ENCODE results near the gene SST.
"Not testable (repeated sequence)": the region's sequence is repeated elsewhere in the genome, so short reads cannot be mapped to it uniquely, and the experiment has no call there.

The SST gene

DNA sequence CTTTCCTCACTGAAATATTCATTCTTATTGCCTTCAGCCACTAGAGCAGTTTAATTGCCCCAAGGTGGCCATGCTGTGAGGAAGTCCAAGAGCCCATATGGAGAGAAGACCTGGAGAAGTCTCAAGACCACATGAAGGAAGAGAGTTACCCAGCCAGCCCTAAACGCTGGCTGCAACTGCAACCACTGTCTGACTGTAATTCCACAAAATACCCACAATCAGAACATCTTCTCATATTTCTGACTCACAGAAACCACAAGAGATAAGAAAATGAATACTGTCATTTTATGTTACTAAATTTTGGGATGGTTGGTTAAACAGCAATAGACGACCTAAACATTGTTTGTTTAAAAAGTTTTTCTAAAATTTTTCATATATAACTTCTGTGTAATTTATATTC, 14.7 kb upstream of the SST start:
- Histone ChIP-seq H3K4me3 (ENCODE audit: extremely low read depth, insufficient read depth, low read length, poor library complexity, severe bottlenecking) (no peak overlapping the region), H3K27ac (ENCODE audit: low read depth, low read length, severe bottlenecking) (no peak overlapping the region), H3K4me1 (ENCODE audit: control insufficient read depth, insufficient read depth, low read length, poor library complexity, severe bottlenecking) (no peaks in the 10 kb centered on the region), H3K9me3 (ENCODE audit: control insufficient read depth, low read length) (peaks cover 18% of the 10 kb centered on the region), H3K36me3 (ENCODE audit: control insufficient read depth, insufficient read depth, low read length) (no peaks in the 10 kb centered on the region)
- no CpG with 5 or more reads among the region's 2 CpGs for WGBS, 2 experiments (ENCODE audit: insufficient coverage in 2 of 2)

DNA sequence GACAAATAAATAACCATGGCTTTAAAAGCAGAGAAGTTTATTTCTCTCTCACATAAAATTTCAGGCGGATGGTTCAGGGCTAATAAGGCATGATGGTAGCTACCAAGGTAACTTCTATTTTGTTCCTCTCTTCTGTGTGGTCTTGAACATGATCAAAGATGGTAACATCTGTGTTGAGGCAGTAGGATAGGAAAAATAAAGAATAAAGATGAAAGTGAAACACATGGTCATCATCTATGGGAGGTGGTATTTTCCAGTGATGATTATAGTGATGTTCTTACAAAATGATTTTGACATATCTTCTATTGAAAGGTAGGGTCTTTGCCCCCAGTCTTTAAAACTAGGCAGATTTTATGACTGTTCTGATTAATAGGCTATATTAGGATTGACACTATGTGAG, 14.2 kb upstream of the SST start:
- H3K9me3 ChIP-seq (ENCODE audit: control insufficient read depth, low read length), result peaks cover 18% of the 10 kb centered on the region
- peaks cover under 1% of the 10 kb centered on the region for H3K4me1 ChIP-seq (ENCODE audit: control insufficient read depth, insufficient read depth, low read length, poor library complexity, severe bottlenecking)
- H3K27ac ChIP-seq (ENCODE audit: low read depth, low read length, severe bottlenecking), result no peak overlapping the region
- no peak overlapping the region for H3K4me3 ChIP-seq (ENCODE audit: extremely low read depth, insufficient read depth, low read length, poor library complexity, severe bottlenecking)
- H3K36me3 ChIP-seq (ENCODE audit: control insufficient read depth, insufficient read depth, low read length), result no peaks in the 10 kb centered on the region
- WGBS, 2 experiments (ENCODE audit: insufficient coverage in 2 of 2), result 100% methylated on average over 1 of the region's 1 CpG

DNA sequence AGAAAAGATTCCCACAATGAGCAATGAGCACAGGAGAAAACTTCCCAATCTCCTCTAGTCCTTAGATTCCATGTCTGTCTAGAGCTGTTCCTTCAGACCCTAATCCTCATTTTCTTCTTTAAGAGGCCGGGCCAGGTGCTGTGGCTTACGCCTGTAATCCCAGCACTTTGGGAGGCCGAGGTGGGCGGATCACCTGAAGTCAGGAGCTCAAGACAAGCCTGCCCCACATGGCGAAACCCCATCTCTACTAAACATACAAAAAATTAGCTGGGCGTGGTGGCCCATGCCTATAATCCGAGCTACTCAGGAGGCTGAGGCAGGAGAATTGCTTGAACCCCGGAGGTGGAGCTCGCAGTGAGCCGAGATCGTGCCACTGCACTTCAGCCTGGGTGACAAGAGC, 11.6 kb upstream of the SST start:
- H3K4me3 ChIP-seq (ENCODE audit: extremely low read depth, insufficient read depth, low read length, poor library complexity, severe bottlenecking); H3K27ac ChIP-seq (ENCODE audit: low read depth, low read length, severe bottlenecking); H3K4me1 ChIP-seq (ENCODE audit: control insufficient read depth, insufficient read depth, low read length, poor library complexity, severe bottlenecking); H3K36me3 ChIP-seq (ENCODE audit: control insufficient read depth, insufficient read depth, low read length): not testable (repeated sequence)
- peaks cover 12% of the 10 kb centered on the region for H3K9me3 ChIP-seq (ENCODE audit: control insufficient read depth, low read length)
- 89 to 91% methylated on average over 6 to 11 of the region's 11 CpGs for WGBS, 2 experiments (ENCODE audit: insufficient coverage in 2 of 2)

DNA sequence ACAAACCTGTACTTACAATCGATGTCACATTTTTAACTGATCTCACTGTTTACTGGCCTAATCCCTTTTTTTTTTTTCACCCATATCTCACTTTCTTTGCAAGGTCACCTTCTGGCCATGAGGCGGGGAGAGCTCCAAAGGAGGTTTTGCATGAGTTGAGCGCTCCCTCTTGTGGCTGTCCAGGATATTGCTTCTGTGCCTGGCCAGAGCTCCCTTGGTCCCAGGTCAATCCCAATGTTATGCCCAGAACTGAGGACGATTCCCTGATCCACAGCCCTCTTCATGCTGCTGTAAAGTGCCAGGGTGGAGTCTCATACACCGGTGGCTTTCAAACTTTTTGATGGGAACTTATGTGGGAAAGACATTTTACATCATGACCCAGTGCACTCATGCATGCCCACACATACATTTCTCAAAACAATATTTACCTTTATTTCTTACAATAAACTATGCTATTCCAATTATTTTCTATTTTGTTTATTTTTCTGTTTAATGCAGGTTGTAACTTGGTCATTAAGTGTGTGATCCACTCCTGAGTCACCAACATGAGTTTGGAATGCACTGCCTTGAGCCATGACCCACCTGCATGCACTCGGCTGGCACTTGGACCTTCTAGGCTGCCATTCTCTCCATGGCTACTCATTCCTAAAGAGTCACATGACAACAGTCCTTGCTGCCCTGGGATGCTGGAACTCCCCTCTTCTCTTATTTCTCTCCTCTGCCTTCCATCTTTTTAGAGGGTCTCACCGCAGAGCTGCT, 9.6 kb upstream of the SST start:
- Histone ChIP-seq H3K36me3 (ENCODE audit: control insufficient read depth, insufficient read depth, low read length) (no peaks in the 10 kb centered on the region), H3K4me1 (ENCODE audit: control insufficient read depth, insufficient read depth, low read length, poor library complexity, severe bottlenecking) (peaks cover 10% of the 10 kb centered on the region), H3K4me3 (ENCODE audit: extremely low read depth, insufficient read depth, low read length, poor library complexity, severe bottlenecking) (no peak overlapping the region), H3K9me3 (ENCODE audit: control insufficient read depth, low read length) (no peaks in the 10 kb centered on the region), H3K27ac (ENCODE audit: low read depth, low read length, severe bottlenecking) (no peak overlapping the region)
- 6 to 27% methylated on average over 3 to 4 of the region's 7 CpGs for WGBS, 2 experiments (ENCODE audit: insufficient coverage in 2 of 2)

GRCh38 chr3:187678726-187679268, 8.6 kb upstream of the SST start:
- no peaks in the 10 kb centered on the region for H3K9me3 ChIP-seq (ENCODE audit: control insufficient read depth, low read length)
- H3K27ac ChIP-seq (ENCODE audit: low read depth, low read length, severe bottlenecking), result no peak overlapping the region
- 9 to 15% methylated on average over 2 to 3 of the region's 5 CpGs for WGBS, 2 experiments (ENCODE audit: insufficient coverage in 2 of 2)
- H3K4me1 ChIP-seq (ENCODE audit: control insufficient read depth, insufficient read depth, low read length, poor library complexity, severe bottlenecking), result peaks cover 13% of the 10 kb centered on the region
- H3K4me3 ChIP-seq (ENCODE audit: extremely low read depth, insufficient read depth, low read length, poor library complexity, severe bottlenecking), result no peak overlapping the region
- H3K36me3 ChIP-seq (ENCODE audit: control insufficient read depth, insufficient read depth, low read length), result no peaks in the 10 kb centered on the region

DNA sequence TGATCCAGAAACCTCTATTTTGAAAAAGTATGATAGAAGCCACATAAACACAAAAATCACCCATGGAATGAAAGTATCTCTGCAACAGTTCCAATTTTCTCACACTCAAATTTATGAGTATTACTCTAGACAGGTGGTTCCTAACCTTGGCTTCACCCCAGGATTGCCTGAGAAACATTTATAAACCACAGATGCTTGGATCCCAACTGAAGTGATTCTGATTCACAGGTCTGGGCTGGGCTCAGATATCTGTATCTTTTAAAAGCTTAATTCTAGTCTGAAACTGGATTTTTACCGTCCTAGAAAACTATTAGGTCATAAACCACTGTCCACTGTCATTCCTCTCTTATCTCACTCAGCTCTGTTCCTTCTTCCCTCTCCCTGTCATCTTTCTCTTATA, 7.4 kb upstream of the SST start:
- 89 to 92% methylated on average over 1 of the region's 1 CpG for WGBS, 2 experiments (ENCODE audit: insufficient coverage in 2 of 2)
- Histone ChIP-seq H3K36me3 (ENCODE audit: control insufficient read depth, insufficient read depth, low read length) (no peaks in the 10 kb centered on the region), H3K4me3 (ENCODE audit: extremely low read depth, insufficient read depth, low read length, poor library complexity, severe bottlenecking) (no peak overlapping the region)

DNA sequence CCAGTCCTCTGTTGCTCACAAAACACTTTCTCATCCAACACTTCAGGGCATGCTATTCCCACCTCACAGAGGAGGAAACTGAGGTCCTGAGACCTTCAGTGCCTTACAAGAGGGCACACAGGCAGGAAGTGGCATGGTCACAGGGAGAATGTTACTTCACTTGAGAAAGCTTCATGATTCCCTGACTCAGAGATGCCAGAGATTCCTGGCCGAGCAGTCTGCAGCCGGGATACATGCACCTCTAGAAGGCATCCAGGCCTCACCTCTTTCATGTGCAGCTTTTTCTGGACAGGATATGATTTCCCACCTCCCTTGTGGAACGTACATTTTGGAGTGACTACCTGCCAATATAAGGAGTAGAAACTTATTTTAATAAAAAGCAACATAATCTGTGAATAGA, 2.8 kb upstream of the SST start:
- Histone ChIP-seq H3K27ac (ENCODE audit: low read depth, low read length, severe bottlenecking) (no peak overlapping the region), H3K9me3 (ENCODE audit: control insufficient read depth, low read length) (no peaks in the 10 kb centered on the region), H3K4me3 (ENCODE audit: extremely low read depth, insufficient read depth, low read length, poor library complexity, severe bottlenecking) (no peak overlapping the region), H3K36me3 (ENCODE audit: control insufficient read depth, insufficient read depth, low read length) (no peaks in the 10 kb centered on the region), H3K4me1 (ENCODE audit: control insufficient read depth, insufficient read depth, low read length, poor library complexity, severe bottlenecking) (peaks cover 33% of the 10 kb centered on the region)
- WGBS, 2 experiments (ENCODE audit: insufficient coverage in 2 of 2), result 56 to 74% methylated on average over 2 of the region's 3 CpGs

More for the DNA sequence above, 7.4 kb upstream of the SST start:
- Histone ChIP-seq H3K27ac (ENCODE audit: low read depth, low read length, severe bottlenecking) (no peak overlapping the region), H3K9me3 (ENCODE audit: control insufficient read depth, low read length) (no peaks in the 10 kb centered on the region), H3K4me1 (ENCODE audit: control insufficient read depth, insufficient read depth, low read length, poor library complexity, severe bottlenecking) (peaks cover 25% of the 10 kb centered on the region)

- Histone ChIP-seq H3K9me3 (ENCODE audit: control insufficient read depth, low read length) (no peaks in the 10 kb centered on the region), H3K4me3 (ENCODE audit: extremely low read depth, insufficient read depth, low read length, poor library complexity, severe bottlenecking) (no peak overlapping the region), H3K27ac (ENCODE audit: low read depth, low read length, severe bottlenecking) (no peak overlapping the region), H3K36me3 (ENCODE audit: control insufficient read depth, insufficient read depth, low read length) (no peaks in the 10 kb centered on the region), H3K4me1 (ENCODE audit: control insufficient read depth, insufficient read depth, low read length, poor library complexity, severe bottlenecking) (peaks cover 16% of the 10 kb centered on the region)
Measured at GRCh38 chr3:187667526-187667925, 2.7 kb downstream of the SST start.

DNA sequence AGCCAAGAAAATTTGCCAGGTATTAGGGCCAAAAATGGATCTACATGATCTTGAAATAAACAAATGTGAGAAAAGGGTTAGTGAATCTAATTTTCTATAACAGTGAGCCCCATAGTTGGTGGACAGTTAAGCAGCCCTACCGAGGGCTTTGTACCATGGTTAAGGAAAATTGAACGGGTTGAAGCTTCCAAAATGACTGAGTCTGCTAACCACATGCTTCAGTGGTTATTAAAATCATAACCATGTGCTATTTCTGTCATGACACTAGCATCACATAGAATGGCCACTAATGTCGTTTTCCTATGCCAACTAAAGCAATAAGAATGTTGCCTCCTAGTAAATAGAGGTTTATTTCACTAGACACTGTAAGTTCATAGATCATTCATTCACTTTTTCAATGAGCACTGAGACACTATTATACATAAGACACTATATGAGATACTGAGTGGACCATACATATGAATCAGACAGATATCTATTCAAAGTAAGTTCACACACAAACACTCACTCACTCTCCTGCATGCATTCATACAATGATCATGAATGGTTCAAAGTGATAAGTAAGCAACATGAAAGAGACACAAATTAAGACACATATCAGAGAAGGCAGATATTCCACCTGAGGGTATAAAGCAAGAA, 4.3 kb downstream of the SST start:
- Histone ChIP-seq H3K36me3 (ENCODE audit: control insufficient read depth, insufficient read depth, low read length) (no peaks in the 10 kb centered on the region), H3K27ac (ENCODE audit: low read depth, low read length, severe bottlenecking) (no peak overlapping the region), H3K4me1 (ENCODE audit: control insufficient read depth, insufficient read depth, low read length, poor library complexity, severe bottlenecking) (peaks cover 8% of the 10 kb centered on the region), H3K9me3 (ENCODE audit: control insufficient read depth, low read length) (no peaks in the 10 kb centered on the region), H3K4me3 (ENCODE audit: extremely low read depth, insufficient read depth, low read length, poor library complexity, severe bottlenecking) (no peak overlapping the region)
- 75 to 82% methylated on average over 2 of the region's 3 CpGs for WGBS, 2 experiments (ENCODE audit: insufficient coverage in 2 of 2)

GRCh38 chr3:187665010-187665409, 5.2 kb downstream of the SST start:
- Histone ChIP-seq H3K4me3 (ENCODE audit: extremely low read depth, insufficient read depth, low read length, poor library complexity, severe bottlenecking) (no peak overlapping the region), H3K27ac (ENCODE audit: low read depth, low read length, severe bottlenecking) (no peak overlapping the region), H3K36me3 (ENCODE audit: control insufficient read depth, insufficient read depth, low read length) (no peaks in the 10 kb centered on the region), H3K4me1 (ENCODE audit: control insufficient read depth, insufficient read depth, low read length, poor library complexity, severe bottlenecking) (no peaks in the 10 kb centered on the region), H3K9me3 (ENCODE audit: control insufficient read depth, low read length) (no peaks in the 10 kb centered on the region)

DNA sequence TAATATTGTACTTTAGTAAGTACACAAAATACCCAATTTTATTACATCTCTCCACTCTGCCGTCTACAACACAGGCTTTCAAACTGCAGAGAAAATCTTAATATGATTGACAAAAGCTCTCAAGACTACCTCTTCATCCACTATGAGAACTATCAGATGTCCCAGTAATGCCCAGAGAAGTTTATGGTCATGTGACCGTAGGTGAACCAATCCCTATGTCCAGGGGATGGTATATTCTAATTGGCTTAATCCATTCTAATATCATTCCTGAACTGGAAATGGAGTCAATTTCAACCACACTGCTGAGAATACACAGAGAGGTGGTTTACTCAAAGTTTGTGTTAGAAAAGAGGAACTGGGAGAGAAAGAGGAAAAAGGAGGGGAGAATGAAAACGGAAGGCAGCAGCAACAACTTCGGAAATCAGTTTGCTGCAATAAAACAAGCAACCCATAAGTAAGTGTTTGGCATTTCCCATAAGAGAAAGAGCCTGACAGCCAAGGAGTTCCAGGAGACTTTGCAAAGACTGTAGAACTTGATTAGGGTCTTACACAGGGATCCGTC, 7.3 kb downstream of the SST start:
- no peak overlapping the region for H3K4me3 ChIP-seq (ENCODE audit: extremely low read depth, insufficient read depth, low read length, poor library complexity, severe bottlenecking)
- H3K4me1 ChIP-seq (ENCODE audit: control insufficient read depth, insufficient read depth, low read length, poor library complexity, severe bottlenecking), result no peaks in the 10 kb centered on the region
- no peaks in the 10 kb centered on the region for H3K9me3 ChIP-seq (ENCODE audit: control insufficient read depth, low read length)
- WGBS, 2 experiments (ENCODE audit: insufficient coverage in 2 of 2), result 83 to 90% methylated on average over 2 of the region's 5 CpGs
- no peaks in the 10 kb centered on the region for H3K36me3 ChIP-seq (ENCODE audit: control insufficient read depth, insufficient read depth, low read length)
- no peak overlapping the region for H3K27ac ChIP-seq (ENCODE audit: low read depth, low read length, severe bottlenecking)
